Activated naive CD4-positive, alpha-beta T cell treated with anti-CD3 and anti-CD28 coated beads, Interleukin-2, amount 50 U/mL, for 72 hours (primary cell): ENCODE data around the gene HCN2. TPM values are rescaled to one million over a fixed set of nuclear protein-coding genes. Genes with fewer than 3 reads are reported as not detected.
A peak's percentile ranks its signal among the peaks of the same experiment; 100 is the strongest.
"Not testable (repeated sequence)": the region's sequence is repeated elsewhere in the genome, so short reads cannot be mapped to it uniquely, and the experiment has no call there.

Source experiments
- ATAC-seq, 2 donors: fragments of 150-1000 bp; cut with Tn5 transposase; 2 replicates each; pipeline ENCODE4 v1.10.0; 2021; ENCODE audit warnings: mild to moderate bottlenecking in 2 of 2, moderate library complexity in 2 of 2
- DNase-seq, 2 donors: peaks; one replicate each; pipeline ENCODE4 v3.0.0; 2021 to 2022; ENCODE audit warnings: low spot score in 2 of 2
- H3K27ac Mint-ChIP-seq, 2 donors: one replicate each; pipeline ENCODE4 v1.8.0; 2022; ENCODE audit warnings: mild to moderate bottlenecking in 2 of 2, mixed read lengths in 2 of 2
- H3K36me3 Mint-ChIP-seq, 2 donors: one replicate each; pipeline ENCODE4 v1.8.0; 2022; ENCODE audit warnings: mixed read lengths in 2 of 2
- H3K9me3 Mint-ChIP-seq, 2 donors: one replicate each; pipeline ENCODE4 v1.8.0; 2022; ENCODE audit warnings: mixed read lengths in 2 of 2
- total RNA-seq, 2 donors: library from RNA; stranded (reverse); gene quantifications; one replicate each; pipeline ENCODE4 v1.2.3, GENCODE V29; 2022

The HCN2 gene
- total RNA-seq, 2 donors from 2014 or later: 0.41 to 0.58 TPM

DNA sequence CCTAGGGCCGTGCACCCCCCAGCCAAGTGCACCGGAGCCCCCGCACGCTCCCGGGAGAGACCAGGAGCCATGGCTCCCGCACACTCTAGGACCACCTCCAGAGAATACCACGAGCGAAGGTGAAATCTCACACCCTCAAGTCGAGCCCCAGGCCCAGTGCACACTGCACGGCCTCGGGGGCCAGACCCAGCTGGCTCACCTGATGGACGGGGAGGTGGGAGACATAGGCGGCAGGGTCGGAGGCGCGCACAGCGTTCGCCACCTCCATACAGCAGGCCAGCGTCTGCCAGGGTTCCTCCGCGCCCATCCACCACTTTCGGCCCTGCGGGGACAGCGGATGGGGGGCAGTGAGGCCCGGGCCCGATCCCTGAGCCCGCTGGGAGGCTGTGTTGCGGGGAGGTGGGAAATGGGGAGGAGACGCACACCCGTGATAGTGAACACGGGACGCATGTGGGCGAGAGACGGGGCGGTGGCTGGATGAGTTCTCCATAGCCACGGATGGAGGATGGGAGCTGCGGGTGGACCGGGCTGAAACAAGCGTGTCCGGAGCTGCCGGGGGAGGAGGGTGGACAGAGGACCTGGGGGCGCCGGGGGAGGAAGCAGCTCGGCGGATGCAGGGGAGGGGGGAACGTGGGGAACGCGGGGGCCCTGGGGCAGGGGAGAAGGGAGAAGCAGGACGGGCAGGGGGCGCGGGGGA lies 30.6 kb downstream of the HCN2 start:
- Mint-ChIP-seq H3K27ac (no peak overlapping the region), H3K36me3 (peaks cover 0 to 9% of the 10 kb centered on the region in 2 donors), H3K9me3 (no peaks in the 10 kb centered on the region)
- DNase-seq: no peak
- no peak for ATAC-seq

DNA sequence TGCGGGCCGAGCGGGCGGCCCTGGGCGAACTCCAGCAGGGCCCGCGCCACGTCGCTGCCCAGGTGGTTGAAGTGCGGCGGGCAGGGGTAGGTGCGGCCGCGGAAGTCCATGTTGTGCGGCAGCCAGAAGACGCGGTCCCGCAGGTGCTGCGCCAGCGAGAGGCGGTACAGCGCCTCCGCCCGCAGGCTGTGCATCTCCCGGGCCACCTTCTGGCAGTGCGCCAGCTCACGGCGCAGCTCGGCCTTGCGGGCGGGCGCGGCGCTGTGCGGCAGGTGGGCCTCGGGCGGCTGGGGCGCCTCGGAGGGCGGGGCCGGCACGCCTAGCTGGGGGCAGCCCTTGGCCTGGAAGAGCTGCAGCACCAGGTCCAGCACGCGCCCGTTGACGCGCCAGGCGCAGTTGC lies 31.5 kb downstream of the HCN2 start:
- not testable (repeated sequence) for H3K36me3 Mint-ChIP-seq, H3K9me3 Mint-ChIP-seq, DNase-seq, ATAC-seq, H3K27ac Mint-ChIP-seq

DNA sequence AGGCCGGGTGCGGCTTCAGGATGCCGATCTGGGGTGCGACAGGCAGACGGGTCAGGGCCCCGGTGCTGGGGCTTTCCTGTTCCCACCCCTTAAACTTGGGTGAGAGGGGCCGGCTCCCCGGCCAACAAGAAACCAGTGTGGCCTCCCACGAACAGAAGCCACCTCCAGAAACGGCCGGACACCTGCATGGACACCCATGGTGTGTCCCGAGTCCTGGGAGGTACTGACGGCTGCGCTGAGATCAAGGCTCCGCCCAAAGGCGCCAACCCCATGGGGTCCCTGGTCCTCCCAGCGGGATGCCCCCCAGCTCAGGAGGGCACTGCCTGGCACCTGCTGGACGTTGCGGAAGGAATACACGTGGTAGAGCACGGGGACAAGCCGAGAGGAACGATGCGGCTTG lies 32.1 kb downstream of the HCN2 start:
- ATAC-seq (no peak), DNase-seq (no peak)
- Mint-ChIP-seq H3K36me3 (peaks cover 0 to 9% of the 10 kb centered on the region in 2 donors), H3K27ac (no peak overlapping the region), H3K9me3 (no peaks in the 10 kb centered on the region)

- no peak for ATAC-seq
- DNase-seq: no peak
- Mint-ChIP-seq H3K36me3 (peaks cover 0 to 9% of the 10 kb centered on the region in 2 donors), H3K9me3 (no peaks in the 10 kb centered on the region), H3K27ac (no peak overlapping the region)
These were observed 33.0 kb downstream of the HCN2 start for GRCh38 chr19:622666-623065.

DNA sequence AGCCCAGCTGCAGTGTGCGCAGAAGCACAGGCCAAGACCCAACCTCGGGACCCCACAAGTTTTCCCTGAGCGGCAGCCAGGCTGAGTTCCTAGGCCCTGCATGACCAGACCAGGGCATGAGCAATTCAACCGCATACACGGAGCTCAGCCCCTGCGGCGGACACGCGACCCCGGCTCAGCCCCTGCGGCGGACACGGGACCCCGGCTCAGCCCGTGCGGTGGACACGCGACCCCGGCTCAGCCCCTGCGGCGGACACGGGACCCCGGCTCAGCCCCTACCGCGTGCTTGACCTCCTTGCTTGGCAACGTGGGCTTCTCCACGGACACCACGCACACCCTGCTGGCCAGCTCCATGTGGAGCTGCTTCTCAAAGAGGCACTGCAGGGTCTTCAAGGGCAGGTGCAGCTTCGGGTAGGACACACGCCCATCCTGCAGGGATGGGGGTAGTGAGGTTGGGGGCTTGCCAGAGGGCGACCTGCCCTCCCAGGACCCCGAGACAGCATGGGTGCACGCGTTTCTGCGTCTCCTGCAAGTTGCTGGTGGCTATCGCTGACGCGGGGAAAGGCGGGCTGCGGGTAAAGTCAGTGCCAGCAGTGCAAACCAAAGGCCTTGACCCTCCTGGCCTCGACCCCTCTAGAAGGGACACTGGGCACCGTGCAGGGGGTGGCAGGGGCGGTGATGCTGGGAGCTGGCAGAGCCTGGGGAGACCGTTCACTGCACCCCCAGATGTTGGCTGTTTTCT lies 33.7 kb downstream of the HCN2 start:
- peaks cover 0 to 9% of the 10 kb centered on the region in 2 donors for H3K36me3 Mint-ChIP-seq
- ATAC-seq: no peak
- H3K9me3 Mint-ChIP-seq: no peaks in the 10 kb centered on the region
- H3K27ac Mint-ChIP-seq: no peak overlapping the region
- DNase-seq: no peak

DNA sequence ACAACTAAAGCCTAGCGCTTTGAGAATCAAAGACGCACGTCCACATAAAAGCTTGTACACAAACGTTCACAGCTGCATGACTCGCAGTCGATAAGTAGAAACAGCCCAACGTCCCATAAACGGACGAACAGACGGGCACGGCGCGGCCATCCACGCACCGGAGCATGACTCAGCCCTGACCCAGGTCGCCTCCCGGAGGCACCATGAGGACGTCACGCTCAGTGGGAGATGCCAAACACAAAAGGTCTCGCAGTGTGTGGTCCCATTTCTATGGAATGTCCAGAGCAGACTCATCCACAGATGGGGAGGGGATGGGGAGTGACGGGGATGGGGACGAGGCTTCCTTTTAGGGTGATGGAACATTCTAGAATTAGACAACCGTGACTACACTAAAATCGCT lies 34.3 kb downstream of the HCN2 start:
- ATAC-seq (no peak), DNase-seq (no peak)
- Mint-ChIP-seq H3K9me3 (no peaks in the 10 kb centered on the region), H3K36me3 (peaks cover 5 to 9% of the 10 kb centered on the region in 2 donors), H3K27ac (no peak overlapping the region)

DNA sequence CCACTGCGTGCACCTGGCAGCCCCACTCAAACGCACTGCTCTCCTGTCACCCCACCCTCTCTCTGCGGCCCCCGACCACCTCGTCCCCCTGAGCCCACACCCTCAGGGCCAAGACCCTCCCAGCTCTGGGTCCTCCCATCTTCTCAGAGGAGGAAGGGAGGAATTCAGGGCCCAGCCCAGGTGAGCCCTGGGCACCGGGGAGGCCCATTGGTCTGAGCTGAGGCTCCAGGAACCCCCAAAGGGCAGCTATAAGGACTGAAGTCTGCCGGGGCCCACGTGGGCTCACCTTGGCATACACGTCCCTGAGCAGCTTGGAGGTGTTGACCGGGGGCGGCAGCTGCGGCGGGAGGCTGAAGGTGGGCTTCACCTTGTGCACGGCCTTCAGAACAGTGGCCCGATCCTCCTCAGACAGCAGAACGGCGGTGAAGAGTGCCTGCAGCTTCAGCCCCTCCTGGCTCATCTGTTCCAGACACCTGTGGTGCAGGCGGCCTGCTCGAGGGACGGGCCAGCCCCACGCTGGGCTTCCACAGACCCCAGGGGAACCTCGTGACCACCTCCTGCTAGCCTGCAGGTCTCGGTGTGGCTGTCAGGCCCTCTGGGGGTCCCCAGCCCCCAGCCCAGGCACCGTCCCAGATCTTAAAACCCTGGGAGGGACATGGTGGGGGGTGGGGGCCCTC lies 34.9 kb downstream of the HCN2 start:
- peaks cover 8 to 10% of the 10 kb centered on the region in 2 donors for H3K36me3 Mint-ChIP-seq
- H3K27ac Mint-ChIP-seq: no peak overlapping the region
- no peak for ATAC-seq
- DNase-seq: no peak
- H3K9me3 Mint-ChIP-seq: no peaks in the 10 kb centered on the region

- no peak for ATAC-seq
These were observed 35.6 kb downstream of the HCN2 start for GRCh38 chr19:625257-625656.

DNA sequence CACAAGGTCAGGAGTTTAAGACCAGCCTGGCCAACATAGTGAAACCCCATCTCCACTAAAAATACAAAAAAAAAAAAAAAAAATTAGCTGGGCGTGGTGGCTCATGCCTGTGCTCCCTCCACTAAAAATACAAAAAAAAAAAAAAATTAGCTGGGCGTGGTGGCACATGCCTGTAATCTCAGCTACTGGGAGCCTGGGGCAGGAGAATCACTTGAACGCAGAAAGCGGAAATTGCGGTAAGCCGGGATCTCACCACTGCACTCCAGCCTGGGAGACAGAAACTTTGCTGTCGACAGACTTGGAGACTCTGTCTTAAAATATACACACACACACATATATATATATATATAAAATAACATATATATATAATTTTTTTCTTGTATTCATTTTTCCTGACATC lies 36.9 kb downstream of the HCN2 start:
- DNase-seq, H3K27ac Mint-ChIP-seq, H3K36me3 Mint-ChIP-seq, ATAC-seq, H3K9me3 Mint-ChIP-seq: not testable (repeated sequence)

More at GRCh38 chr19:625257-625656, 35.6 kb downstream of the HCN2 start:
- peaks cover 8 to 10% of the 10 kb centered on the region in 2 donors for H3K36me3 Mint-ChIP-seq
- DNase-seq: no peak
- H3K27ac Mint-ChIP-seq: no peak overlapping the region
- no peaks in the 10 kb centered on the region for H3K9me3 Mint-ChIP-seq

- Mint-ChIP-seq H3K36me3 (peaks cover 8 to 17% of the 10 kb centered on the region in 2 donors), H3K9me3 (no peaks in the 10 kb centered on the region), H3K27ac (no peak overlapping the region)
- ATAC-seq: no peak
- peak in 1 of 2 donors; percentile 40 for DNase-seq
These were observed 38.5 kb downstream of the HCN2 start for GRCh38 chr19:628168-628567.

GRCh38 chr19:629515-629914 lies 39.8 kb downstream of the HCN2 start:
- H3K9me3 Mint-ChIP-seq, H3K27ac Mint-ChIP-seq, ATAC-seq, DNase-seq: not testable (repeated sequence)
- H3K36me3 Mint-ChIP-seq: peaks cover 8 to 17% of the 10 kb centered on the region in 2 donors

DNA sequence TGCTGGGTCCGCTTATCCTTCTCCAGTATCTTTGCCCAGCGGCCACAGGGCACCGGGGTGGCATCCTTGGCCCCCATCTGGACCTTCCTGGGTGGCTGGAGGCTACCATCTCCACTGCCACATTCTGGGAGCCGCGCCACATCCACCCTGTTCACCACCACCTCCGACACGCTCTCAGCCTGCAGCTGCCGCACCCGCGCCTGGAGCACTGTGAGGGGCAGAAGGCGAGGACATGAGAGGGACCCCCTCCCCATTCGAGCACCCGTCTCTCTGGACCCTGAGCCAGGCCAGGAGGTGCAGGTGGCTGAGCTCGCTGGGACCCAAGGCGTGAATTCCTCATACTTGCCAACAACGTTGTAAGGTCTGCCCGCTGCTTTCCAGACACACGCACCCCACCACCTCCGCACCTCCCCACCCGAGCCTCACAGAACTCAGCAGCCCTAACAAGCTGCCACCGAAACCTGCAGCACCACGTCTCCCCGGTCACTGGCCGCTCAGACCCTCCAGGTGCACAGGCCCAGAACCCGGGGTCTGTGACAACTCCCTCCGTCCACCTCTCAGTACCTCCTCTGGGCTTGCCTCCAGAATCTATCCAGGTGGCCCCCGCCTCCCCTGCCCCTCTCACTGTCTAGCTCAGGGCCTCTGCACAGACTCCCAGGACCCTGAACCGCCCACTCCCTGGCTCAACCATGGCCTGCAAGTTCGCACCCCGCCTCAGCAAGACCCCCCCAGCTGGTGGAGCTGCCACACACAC lies 40.5 kb downstream of the HCN2 start:
- Mint-ChIP-seq H3K27ac (no peak overlapping the region), H3K36me3 (peaks cover 8 to 17% of the 10 kb centered on the region in 2 donors), H3K9me3 (no peaks in the 10 kb centered on the region)
- DNase-seq: no peak
- ATAC-seq: no peak

GRCh38 chr19:632579-633067 lies 42.9 kb downstream of the HCN2 start:
- DNase-seq (peak; percentile 50 to 70), ATAC-seq (peak; percentile 26 to 46)
- no peaks in the 10 kb centered on the region for H3K9me3 Mint-ChIP-seq
- peaks cover 8 to 13% of the 10 kb centered on the region in 2 donors for H3K36me3 Mint-ChIP-seq
- peak overlapping the region; percentile 89 to 97 for H3K27ac Mint-ChIP-seq

- ATAC-seq (peak; percentile 97 to 98), DNase-seq (peak; percentile 92 to 96)
- Mint-ChIP-seq H3K36me3 (peaks cover 8 to 13% of the 10 kb centered on the region in 2 donors), H3K9me3 (no peaks in the 10 kb centered on the region), H3K27ac (peak within 1 kb of the TSS; percentile 89 to 97)
These were observed 43.5 kb downstream of the HCN2 start, which contains the start of gene POLRMT for GRCh38 chr19:633068-633785. Gene POLRMT (minus strand): TSS chr19:633537. CDS start chr19:633512, 25 bp downstream.

DNA sequence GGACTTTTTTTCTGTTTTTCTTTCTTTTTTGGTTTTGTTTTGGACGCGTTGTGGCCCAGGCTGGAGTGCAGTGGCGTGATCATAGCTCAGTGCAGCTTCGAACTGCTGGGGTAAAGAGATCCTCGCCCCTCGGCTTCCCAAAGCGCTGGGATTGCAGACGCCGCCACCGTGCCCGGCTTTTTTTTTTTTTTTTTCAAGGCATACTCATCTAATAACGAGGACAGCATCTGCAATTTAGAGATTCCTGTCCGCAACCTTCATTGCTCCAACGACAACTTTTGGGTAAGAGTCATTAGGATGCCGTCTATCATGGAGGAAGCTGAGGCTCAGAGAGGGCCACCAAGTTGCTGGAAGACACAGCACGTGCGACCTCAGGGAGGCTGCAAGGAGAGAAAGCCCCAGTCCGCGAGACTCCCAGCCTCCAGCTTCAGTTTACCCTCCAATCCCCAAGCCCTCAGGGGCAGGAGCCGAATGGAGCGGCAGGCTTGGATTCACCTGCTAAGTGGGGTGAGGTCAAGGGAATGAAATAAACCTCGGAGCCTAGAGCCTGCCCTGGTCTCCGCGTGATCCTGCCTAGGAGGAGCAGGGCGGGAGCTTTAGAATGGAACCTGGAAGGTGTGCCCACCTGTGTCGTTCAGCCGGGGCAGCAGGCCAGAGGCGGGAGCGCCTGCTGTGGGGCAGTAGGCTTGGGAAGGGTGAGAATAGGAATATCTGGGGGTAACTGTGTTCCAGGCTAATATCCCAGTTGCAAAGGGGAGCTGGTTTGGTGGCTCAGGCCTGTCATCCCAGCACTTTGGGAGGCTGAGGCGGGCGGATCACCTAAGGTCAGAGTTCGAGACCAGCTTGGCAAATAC lies 44.3 kb downstream of the HCN2 start:
- Mint-ChIP-seq H3K27ac (peak overlapping the region; percentile 87 to 89), H3K36me3 (peaks cover 2 to 9% of the 10 kb centered on the region in 2 donors), H3K9me3 (no peaks in the 10 kb centered on the region)
- ATAC-seq: peak in 1 of 2 donors; percentile 2
- no peak for DNase-seq
